GM19351 (cell line): ENCODE measurements around the gene EDRF1.
"Not testable (repeated sequence)": the region's sequence is repeated elsewhere in the genome, so short reads cannot be mapped to it uniquely, and the experiment has no call there.

Source experiments
- ATAC-seq: cut with Tn5 transposase; IDR thresholded peaks from one replicate; pipeline ENCODE4 v1.9.1; 2021; ENCODE audit warnings: mild to moderate bottlenecking, moderate library complexity; ENCODE audit not compliant: unreplicated experiment

The EDRF1 gene, protein sequence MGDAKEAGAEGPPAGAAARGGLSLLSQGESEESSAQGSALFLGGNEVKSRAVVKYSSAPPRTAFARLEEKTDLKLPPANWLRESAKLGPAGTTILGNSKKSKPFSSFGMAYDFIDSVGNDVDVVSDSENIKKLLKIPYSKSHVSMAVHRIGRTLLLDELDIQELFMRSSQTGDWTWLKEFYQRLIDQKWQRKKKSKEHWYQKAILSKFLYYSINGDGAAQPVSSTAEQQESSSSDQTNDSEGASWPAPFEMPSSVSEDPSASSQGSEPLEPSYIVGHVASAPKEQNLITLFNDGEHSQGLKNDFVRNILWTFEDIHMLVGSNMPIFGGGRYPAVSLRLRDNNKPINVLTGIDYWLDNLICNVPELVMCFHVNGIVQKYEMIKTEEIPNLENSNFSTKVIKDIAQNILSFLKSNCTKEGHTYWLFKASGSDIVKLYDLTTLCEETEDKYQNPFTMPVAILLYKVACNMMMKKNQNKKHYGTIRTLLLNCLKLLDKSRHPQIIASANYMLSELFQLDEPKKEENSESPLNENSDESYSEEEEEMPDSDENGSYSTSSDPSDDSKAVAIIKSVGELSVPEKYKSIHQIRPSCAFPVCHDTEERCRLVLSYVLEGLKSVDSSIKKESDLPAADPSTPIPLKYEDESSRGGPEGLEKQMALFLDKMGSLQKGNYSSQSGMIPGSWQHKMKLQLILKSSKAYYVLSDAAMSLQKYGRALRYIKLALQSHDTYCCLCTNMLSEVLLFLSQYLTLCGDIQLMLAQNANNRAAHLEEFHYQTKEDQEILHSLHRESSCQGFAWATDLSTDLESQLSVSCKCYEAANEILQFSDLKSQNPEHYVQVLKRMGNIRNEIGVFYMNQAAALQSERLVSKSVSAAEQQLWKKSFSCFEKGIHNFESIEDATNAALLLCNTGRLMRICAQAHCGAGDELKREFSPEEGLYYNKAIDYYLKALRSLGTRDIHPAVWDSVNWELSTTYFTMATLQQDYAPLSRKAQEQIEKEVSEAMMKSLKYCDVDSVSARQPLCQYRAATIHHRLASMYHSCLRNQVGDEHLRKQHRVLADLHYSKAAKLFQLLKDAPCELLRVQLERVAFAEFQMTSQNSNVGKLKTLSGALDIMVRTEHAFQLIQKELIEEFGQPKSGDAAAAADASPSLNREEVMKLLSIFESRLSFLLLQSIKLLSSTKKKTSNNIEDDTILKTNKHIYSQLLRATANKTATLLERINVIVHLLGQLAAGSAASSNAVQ

DNA sequence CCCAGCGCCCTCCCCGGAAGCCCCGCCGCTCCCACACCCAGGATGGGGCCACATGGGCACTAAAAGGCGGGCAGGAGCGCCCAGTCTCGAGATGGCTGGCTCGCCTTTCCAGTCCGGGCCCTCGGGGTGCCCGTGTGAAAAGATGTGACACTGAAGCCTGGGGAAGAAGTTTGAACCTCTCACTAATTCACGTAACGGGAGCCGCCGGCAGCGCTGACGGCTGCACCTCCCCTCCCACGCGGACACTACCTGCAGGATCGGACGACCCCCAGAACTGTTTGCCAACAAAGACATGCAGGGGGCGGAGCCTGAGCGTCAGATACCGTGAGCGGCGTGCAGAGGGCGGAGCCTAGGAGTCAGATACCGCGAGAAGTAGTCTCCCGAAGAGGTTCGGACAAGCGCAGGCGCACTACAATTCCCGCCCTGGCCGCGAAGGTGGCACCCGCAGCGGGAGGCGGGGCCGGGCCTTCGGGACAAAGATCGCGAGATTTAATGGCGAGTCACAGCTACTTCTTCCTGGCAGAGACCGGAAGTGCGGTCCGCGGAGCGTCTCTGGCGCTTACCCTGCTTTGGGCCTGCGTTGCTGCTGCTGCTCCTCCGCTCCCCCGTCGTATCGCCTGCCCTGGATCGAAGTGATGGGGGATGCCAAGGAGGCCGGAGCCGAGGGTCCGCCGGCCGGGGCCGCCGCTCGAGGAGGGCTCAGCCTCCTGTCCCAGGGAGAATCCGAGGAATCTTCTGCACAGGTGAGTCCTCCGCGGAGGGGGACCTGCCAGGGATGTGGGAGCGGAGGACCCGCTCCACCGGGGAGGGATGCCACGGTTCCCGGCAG, at the start of gene EDRF1:
TSS of gene EDRF1 (plus strand) at position 537 of the 829 bp plus-strand sequence. CDS start at position 636, 99 bp downstream.
- ATAC-seq: peak; percentile 89

DNA sequence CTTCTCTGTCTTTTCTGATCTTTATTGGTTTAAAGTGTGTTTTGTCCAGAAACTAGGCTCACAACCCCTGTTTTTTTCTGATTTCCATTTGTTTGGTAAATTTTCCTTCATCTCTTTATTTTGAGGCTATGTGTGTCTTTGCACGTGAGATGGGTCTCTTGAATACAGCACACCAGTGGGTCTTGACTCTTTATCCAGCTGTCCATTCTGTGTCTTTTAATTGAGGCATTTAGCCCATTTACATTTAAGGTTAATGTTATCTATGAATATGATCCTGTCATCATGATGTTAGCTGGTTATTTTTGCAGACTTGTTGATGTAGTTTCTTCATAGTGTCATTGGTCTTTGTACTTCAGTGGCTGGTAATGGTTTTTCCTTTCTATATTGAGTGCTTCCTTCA, 46.6 kb upstream of the EDRF1 start:
- no peak for ATAC-seq

DNA sequence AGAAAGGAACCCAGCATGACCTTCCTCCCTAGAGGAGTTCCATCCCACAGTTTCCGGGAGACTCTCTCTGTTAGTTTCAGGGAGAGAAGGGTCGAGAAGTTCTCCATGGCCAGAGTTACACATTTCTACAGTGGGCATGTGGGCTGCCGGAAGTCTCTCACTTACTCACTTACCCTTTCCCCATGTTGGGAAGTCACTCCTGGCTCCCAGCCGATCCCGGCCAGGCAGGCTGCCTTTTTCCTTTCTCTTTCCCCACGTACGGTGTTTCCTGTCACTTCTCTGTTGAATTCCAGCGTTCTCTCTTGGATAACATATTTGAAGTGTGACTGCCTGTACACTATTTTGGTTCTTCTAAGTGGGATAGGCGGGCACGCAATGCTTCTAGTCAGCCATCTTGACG, 40.1 kb upstream of the EDRF1 start:
- no peak for ATAC-seq

DNA sequence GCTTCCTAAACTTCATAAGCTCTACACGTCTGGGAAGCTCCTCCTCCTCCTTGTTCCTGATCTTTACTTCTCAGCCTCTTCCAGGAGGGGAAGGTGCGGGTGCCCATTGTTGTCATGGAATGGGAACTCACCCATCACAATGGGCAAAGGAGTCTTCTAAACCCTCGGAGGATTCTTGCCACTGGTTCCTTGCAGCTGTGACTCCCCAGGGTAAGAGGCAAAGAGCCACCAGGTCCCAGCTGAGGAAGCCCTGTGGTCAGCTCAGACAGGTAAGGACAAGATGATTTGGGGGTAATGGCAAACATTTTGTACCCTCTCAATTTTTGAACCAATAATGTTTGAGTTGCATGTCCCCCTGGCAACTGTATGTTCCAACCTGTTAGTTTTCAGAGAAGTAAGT, 36.4 kb upstream of the EDRF1 start, which contains the start of gene TEX36:
TSS of gene TEX36 (minus strand) at position 101 of the 400 bp plus-strand sequence. CDS start 174 bp downstream, outside the sequence.
- ATAC-seq: no peak

DNA sequence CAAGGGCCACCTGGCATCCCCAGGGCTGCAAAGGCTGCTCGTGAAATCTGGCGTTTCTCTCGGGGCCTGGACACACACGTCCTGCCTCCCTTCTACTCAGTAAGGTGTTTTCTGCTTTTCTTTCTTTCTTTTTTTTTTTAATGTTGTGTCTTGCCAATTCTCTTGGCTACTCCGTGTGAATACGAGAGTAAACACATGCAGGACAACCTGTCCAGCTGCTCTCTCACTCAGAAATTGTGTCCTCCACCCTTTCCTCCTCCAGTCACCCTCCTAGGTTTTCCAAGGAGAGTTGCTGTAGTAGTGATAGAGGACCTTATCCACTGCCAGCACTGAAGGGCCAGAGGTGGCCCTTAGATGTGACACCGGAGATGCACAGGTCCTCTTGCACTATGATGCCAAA, 35.7 kb upstream of the EDRF1 start:
- ATAC-seq: no peak

DNA sequence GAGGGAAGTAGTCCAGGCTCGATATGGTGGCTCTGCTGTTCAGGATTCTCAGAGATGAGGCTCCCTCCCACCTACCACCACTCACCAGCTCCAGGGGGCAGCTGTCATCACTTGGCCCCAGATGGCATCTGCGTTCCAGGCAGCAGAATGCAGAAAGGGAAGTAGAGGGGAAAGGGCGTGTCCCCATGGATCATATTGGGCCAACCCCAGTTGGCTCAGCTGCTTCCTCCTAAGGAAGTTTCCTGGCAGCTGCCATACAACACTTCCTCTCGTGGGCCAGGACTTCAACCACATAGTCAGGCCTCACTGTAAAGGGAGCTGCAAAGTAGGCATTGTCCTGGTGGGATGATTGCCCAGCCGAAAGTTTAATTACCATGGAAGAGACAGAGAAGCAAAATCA, 34.9 kb upstream of the EDRF1 start:
- ATAC-seq: no peak

DNA sequence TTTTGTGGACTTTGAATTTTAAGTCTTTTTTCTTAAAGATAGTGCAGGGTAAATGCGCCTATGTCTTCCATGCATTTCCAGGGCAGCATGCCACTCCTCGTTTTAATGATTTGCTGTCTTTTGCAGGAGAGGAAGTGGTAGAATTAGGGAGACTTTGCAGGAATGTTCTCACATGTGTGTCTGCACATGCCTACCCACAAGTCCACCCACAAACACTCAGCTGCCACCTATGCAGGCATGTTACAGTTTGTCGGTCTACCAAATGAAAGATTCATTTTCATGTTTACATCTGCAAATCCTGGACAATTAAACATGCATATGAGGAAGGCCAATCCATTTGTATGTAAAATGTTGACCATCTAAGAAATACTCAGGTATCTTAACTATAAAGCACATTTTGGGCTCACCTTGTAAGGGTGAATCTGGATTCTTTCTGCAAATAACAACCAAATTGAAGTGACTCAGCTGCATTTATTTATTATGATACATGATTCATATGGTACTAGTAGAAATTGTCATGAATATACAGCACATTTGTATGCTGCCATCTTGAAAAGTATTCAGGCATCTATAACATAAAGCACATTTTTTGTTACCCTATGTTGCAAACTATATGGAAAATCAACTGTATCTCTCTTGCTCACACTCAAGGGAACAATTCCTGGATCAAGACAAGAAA, 31.9 kb upstream of the EDRF1 start:
- no peak for ATAC-seq

DNA sequence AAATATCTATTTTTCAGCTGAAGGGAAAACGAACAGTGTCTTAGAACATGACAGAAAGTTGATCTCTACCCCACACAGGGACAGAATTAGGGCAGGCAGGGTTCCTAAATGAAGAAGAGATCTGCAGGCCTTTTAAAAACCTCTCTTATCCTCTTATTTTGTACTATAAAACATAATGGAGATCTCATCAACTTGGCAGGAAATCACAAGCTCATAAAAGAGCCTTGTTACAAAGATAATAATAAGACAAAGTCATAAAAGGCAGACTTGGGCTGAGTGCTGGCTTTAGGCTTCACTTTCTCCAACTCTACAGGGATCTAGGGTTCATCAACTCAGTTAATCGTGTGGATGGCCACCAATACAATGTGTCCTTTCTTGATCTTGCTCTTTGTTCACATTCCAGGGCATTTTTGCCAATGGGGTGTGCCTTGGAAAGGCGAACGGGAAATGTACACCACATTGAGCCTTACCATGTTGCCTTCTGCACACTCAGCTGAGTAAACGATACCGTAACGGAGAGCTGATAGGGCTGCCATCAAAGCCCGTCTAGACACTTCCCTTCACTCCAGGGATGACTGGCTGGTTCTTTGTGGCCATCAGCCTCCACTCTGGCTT, 29.4 kb upstream of the EDRF1 start:
- no peak for ATAC-seq

DNA sequence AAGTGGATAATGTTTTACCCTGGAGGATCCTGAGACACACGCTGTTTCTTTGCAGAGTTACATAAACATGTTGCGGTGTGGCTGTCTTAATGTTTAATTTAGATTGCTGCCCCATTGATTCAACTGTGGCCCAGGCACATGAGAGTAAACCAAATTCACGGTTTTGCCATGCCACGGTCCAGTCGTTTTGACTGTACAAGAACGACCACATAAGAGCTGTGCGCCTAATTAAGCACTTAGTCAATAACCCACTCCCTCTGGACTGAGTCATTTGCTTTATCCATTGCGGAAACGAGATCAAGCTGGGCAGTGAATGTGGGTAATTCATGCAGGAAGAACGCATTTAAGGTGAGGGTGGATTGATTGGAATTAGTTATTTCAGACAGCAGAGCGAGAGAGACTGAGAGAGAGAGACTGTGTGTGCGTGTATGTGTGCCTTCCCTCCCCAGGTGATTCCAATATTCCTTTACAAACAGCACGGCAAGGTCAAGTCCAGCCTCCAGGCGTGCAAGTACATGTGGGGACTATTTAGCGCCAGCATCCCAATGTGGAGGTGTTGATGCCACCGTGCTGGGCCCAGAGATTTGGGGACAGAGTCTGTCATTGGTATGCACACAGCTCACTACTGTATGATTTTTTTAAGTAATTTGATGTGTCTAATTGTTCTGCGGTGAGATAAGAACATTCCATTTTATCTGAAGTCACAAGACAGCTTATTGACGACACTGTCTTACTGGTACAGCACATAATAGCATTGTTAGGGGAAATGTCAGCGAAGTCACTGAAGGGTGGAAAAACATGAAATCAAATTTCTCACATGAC, 28.1 kb upstream of the EDRF1 start:
- ATAC-seq: no peak

DNA sequence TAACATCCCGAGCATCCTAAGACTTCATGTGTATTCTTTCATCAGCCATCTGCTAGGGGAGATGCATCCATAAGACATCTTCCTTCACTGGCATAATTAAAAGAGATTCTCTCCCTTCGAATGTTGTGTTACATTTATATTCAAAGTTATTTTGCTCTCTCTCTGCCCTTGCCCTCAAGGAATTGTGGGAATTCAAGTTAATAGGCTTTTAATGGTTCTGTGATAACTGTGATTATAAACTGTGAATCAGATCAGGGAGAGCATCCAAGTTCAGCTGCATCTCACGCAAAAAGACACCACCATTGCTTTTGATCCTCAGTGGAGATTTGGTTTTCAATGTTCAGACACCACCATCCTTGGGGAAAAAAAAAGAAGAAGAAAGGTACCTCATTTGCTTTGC, 27.3 kb upstream of the EDRF1 start:
- no peak for ATAC-seq

DNA sequence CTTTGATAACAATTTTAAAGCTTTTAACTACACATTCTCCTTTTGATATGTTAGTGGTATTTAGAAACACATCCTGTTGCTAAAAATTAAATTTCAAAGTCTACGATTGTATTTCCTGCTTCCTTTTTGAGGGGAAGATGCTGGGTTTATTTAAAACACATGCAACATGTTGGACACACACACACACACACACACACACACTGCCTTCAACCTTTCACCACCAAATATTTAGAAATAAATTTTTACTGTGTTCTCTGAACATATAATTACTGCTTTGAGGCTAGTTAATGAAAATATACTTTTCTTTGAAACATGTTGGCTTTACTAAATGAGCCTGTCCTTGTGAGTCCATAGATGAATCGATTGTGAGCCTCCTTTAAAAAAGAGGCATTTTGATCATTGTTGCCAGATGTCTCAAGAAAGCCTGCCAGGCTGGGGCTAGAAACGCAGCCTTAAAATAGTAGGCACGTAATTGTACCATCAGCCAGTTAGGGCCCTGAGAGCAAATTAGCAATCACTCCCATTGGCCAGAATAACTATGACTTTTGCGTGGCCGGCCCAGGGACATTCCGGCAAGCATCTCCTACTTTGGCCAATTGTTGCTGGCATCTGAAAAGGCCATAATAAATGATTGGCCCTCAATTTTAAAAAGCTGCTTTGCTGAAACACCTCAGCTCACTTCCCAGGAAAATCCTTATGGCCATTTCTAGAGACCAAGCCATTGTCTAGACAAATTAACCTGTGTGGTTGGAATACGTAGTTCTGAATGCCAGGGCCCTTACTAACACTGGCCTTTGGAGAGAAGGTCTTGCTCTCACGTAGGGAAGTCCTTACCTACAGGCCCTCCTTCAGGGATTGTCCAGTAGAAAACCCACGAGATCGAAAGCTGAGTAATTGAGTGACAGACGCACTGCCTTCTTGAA, 26.6 kb upstream of the EDRF1 start:
- no peak for ATAC-seq

DNA sequence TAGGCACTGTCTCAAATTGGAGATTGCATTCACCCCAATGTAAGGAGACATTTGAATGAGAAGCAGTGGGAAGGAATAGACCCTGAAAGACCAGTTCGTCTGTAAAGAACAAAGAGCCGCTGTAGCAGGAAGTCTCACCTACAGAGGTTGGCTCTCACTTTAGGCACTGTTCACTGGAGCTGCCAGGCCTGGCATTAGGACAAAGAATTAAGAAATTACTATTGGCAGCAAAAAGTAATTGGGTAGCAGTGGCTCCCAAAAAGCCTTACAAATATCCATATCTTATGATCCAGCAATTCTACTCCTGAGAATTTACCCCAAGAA, 26.0 kb upstream of the EDRF1 start:
- no peak for ATAC-seq

DNA sequence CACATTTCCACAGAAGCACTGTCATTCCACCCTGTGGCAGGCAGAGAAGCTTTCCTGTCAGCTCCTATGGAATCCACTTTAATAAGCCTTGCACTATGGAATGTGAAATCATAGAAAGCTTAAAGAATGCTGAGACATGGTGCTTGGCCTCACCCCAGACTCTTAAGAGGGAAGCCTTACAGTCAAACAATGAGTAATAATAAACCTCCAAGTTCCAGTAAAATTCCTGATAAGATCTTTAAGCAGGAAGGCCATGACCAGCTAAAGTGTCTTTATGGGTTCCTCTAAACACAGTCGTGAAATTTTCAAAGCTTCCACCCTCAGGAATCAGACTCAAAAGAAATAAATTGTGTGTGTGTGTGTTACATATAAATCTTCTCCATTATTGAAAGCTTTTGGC, 24.6 kb upstream of the EDRF1 start:
- ATAC-seq: no peak

DNA sequence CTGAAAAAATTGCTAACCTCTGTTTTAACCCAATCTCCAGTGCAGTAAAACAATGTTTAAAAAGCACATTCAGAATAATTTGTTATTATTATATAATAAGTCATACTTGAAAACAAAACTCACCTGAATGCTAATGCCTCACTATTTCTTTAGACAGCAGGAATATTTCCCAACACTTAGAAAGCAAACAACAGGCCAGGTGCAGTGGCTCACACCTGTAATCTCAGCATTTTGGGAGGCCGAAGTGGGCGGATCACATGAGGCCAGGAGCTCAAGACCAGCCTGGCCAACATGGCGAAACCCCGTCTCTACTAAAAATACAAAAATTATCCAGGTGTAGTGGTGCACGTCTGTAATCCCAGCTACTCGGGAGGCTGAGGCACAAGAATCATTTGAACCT, 22.6 kb upstream of the EDRF1 start:
- not testable (repeated sequence) for ATAC-seq

DNA sequence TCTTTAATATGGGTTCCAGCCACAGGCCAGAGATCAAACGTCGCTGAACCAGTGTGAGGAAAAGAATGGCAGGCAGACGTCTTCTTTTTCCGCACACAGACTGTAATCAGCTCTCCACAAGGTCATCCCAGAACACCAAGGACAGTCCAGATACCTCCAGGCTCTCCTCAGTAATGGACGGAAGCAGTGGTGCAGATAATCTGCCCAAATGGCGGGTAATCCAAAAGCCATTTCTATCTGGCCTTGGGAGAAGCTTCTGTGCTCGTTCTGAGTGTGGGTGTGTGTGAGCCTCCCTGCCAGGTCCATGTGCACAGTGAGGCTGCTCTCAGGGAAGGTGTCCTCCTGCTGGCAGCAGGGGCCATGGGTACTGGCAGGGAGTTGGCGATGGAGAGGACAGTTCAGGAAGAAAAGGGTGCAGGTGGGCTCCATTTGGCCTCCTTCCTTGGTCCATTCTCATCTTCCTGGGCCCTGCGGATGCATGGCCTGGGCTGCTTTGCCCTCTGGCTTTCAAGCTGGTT, 21.0 kb upstream of the EDRF1 start:
- ATAC-seq: no peak

DNA sequence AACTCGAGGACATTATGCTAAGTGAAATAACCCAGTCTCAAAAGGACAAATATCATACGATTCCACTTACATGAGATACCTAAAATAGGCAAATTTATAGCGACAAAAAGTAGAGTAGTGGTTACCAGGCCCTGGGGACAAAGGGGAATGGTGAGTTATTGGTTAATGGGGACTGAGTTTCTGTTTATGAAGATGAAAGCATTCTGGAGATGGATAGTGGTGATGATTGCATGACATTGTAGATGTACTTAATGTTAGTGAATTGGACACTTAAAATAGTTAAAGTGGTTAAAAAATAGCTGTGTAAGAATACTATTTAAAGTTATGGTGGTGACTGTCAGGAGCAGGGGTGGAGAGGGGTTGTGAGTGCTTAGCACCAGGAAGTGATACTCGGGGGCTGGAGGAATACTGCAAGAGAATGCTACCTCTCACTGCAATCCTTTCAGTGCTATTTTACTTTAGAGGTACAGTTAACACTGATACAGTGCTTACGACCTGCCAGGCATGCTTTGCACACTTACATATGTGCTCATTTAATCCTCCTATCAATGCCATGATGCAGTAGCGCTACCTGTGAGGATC, 19.9 kb upstream of the EDRF1 start:
- ATAC-seq: no peak

DNA sequence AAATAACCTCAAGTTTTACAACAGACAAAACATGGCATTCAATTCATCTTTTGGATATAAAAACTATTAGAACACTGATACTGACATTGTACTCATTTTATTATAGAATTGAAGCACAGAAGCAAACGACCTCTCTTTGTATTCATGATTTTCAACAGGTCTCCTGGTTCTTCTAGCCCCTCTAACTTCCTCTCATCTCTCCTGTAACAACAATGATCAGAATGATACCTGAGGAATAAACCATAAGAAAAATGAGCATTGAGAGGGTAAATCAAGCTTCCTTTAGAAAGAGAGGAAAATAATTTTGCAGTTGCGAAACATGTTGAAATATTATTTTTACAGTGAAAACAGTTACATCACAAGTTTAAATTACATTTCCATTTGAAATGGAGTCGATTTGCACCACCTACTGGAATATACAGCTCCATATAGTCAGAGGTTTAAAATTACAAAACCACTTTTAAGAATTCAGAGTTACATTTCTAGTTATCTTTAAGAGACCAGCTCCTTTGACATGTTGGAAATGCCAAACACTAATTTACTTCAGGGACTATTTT, 19.1 kb upstream of the EDRF1 start:
- no peak for ATAC-seq
